GM21447 (cell line): ENCODE results near the gene MYRIP.
"Not testable (repeated sequence)": the region's sequence is repeated elsewhere in the genome, so short reads cannot be mapped to it uniquely, and the experiment has no call there.

Experiments
- ATAC-seq: cut with Tn5 transposase; IDR thresholded peaks from one replicate; pipeline ENCODE4 v1.9.1; 2021; ENCODE audit not compliant: unreplicated experiment

MYRIP gene

GRCh38 chr3:40116478-40117177, 307.2 kb downstream of the MYRIP start:
- no peak for ATAC-seq

- no peak for ATAC-seq
Measured at GRCh38 chr3:40118091-40118490, 308.7 kb downstream of the MYRIP start.

- no peak for ATAC-seq
Measured at GRCh38 chr3:40120067-40120692, 310.8 kb downstream of the MYRIP start.

- ATAC-seq = no peak
Measured at GRCh38 chr3:40120806-40121205, 311.4 kb downstream of the MYRIP start.

- ATAC-seq = no peak
Measured at GRCh38 chr3:40124918-40125317, 315.5 kb downstream of the MYRIP start.

GRCh38 chr3:40128166-40128565, 318.8 kb downstream of the MYRIP start:
- ATAC-seq = no peak

- ATAC-seq = no peak
Measured at GRCh38 chr3:40129510-40129909, 320.1 kb downstream of the MYRIP start.

GRCh38 chr3:40129981-40130380, 320.6 kb downstream of the MYRIP start:
- no peak for ATAC-seq

GRCh38 chr3:40130721-40131120, 321.3 kb downstream of the MYRIP start:
- ATAC-seq = no peak

GRCh38 chr3:40133886-40134575, 324.6 kb downstream of the MYRIP start:
- ATAC-seq = not testable (repeated sequence)

GRCh38 chr3:40137591-40138295, 328.3 kb downstream of the MYRIP start:
- no peak for ATAC-seq

- no peak for ATAC-seq
Measured at GRCh38 chr3:40143283-40144090, 334.1 kb downstream of the MYRIP start.

GRCh38 chr3:40148827-40149226, 339.4 kb downstream of the MYRIP start:
- no peak for ATAC-seq

- no peak for ATAC-seq
Measured at GRCh38 chr3:40152482-40153133, 343.2 kb downstream of the MYRIP start.

- no peak for ATAC-seq
Measured at GRCh38 chr3:40160933-40161332, 351.5 kb downstream of the MYRIP start.

- ATAC-seq = no peak
Measured at GRCh38 chr3:40162616-40163015, 353.2 kb downstream of the MYRIP start.

- no peak for ATAC-seq
Measured at GRCh38 chr3:40166997-40167396, 357.6 kb downstream of the MYRIP start.

- no peak for ATAC-seq
Measured at GRCh38 chr3:40167958-40168357, 358.5 kb downstream of the MYRIP start.

- ATAC-seq = peak; percentile 47
Measured at GRCh38 chr3:40169983-40170382, 360.6 kb downstream of the MYRIP start.

- peak; percentile 96 for ATAC-seq
Measured at GRCh38 chr3:40170395-40170794, 361.0 kb downstream of the MYRIP start.
